Measurements from ENCODE around the gene SELENOW. TPM values are rescaled to one million over a fixed set of nuclear protein-coding genes. Genes with fewer than 3 reads are reported as not detected.

Gene SELENOW
- total and polyA plus RNA-seq, 2 of the 8 experiments (the other 6 are each of a cell fraction or from before 2014, with no cell fraction given), result 371 to 588 TPM

DNA sequence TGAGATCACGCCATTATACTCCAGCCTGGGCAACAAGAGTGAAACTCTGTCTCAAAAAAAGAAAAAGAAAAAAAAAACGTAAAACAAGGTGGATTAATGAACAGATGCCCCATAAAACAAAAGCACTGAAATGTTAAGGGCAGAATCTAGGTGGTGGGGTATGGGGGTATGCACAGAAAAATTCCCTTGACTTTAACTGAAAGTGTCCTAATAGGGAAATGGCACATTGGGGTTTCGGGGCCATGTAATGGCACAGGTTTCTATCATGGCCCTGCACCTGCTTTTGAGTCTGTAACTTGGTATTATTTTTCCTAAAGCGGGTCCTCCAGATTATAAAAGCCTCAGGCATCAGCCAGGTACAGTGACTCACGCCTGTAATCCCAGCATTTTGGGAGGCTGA, 16.9 kb upstream of the SELENOW start:
- POLR2A ChIA-PET (ENCODE audit: partially characterized antibody), result interaction anchor here (0.6 to 11.0 kb wide), 2 partner anchors 14 to 18 kb away, joined by 4 to 204 read pairs; partner anchors contain the start of gene NOP53

More for the DNA sequence above, 16.9 kb upstream of the SELENOW start:
- no peak overlapping the region for H2BK120ac ChIP-seq (replicated peaks; ENCODE audit: low read depth, low read length)
- no peak overlapping the region for H2AK5ac ChIP-seq (ENCODE audit: low read depth, low read length)
- peaks cover 0 to 6% (median 3%) of the 10 kb centered on the region in 4 experiments; a peak in 5 of 7 replicates for H3K4me1 ChIP-seq (replicated peaks in 1 of 4; ENCODE audit: control insufficient read depth in 3 of 4, insufficient read depth in 4 of 4, low read length in 3 of 4)
- H3K9me3 ChIP-seq (ENCODE audit: insufficient read depth in 2 of 2, low read depth in 1 of 2, low read length in 1 of 2), result no peaks in the 10 kb centered on the region
- H2BK12ac ChIP-seq (ENCODE audit: low read depth, low read length), result no peak overlapping the region
- FAIRE-seq (no peak), DNase-seq (ENCODE audit: low read depth in 1 of 2, low spot score in 2 of 2) (no peak)
- WGBS, 2 experiments (ENCODE audit: extremely low coverage in 1 of 2, insufficient coverage in 1 of 2, insufficient read length in 1 of 2, insufficient replicate concordance in 2 of 2, low coverage in 1 of 2, low lambda C conversion rate in 2 of 2, missing lambda C conversion rate in 1 of 2), result 63% methylated on average over 4 of the region's 5 CpGs; no CpG with 5 or more reads in 1 of the 2 experiments
- no peak overlapping the region for H2BK20ac ChIP-seq (ENCODE audit: low read length)
- H2BK15ac ChIP-seq (ENCODE audit: low read length), result no peak overlapping the region
- H2AFZ ChIP-seq (ENCODE audit: low read length), result no peak overlapping the region
- no peak overlapping the region for H4K5ac ChIP-seq (ENCODE audit: insufficient read length, low read depth, low read length)
- H3K14ac ChIP-seq (ENCODE audit: insufficient read length), result no peak overlapping the region
- H3K79me1 ChIP-seq (ENCODE audit: low read depth, low read length), result no peaks in the 10 kb centered on the region; the same call in 1 of the 2 replicates
- CTCF ChIA-PET (ENCODE audit: partially characterized antibody), result interaction anchor here (1.0 to 1.6 kb wide), 2 partner anchors 28 to 33 kb away, joined by 4 to 6 read pairs; no protein-coding TSS in a partner anchor
- peaks cover under 1 to 29% (median 20%) of the 10 kb centered on the region in 4 experiments; a peak in 6 of 8 replicates for H3K36me3 ChIP-seq (ENCODE audit: control insufficient read depth in 2 of 4, insufficient read depth in 4 of 4, low read length in 3 of 4)
- TF ChIP-seq BCL11A (IDR thresholded peaks at IDR 0.05; ENCODE audit: low read depth in 2 of 2, low read length in 2 of 2) (no peak), SP1 (IDR thresholded peaks at IDR 0.05; ENCODE audit: low read depth, low read length) (no peak), POU5F1 (IDR thresholded peaks at IDR 0.05; ENCODE audit: low read depth, low read length) (no peak), RXRA (IDR thresholded peaks at IDR 0.05; ENCODE audit: insufficient read depth, low read depth, low read length) (no peak), KDM5A (IDR thresholded peaks at IDR 0.05; ENCODE audit: low read length) (no peak), TEAD4 (IDR thresholded peaks at IDR 0.05; ENCODE audit: low read depth, low read length) (no peak), TBP (IDR thresholded peaks at IDR 0.05; ENCODE audit: low read depth, low read length) (no peak), GABPA (IDR thresholded peaks at IDR 0.05; ENCODE audit: borderline replicate concordance, insufficient read depth, low read length) (no peak), BRCA1 (IDR thresholded peaks at IDR 0.05; ENCODE audit: low read depth, low read length) (no peak), SUZ12 (IDR thresholded peaks at IDR 0.05; ENCODE audit: low read length) (no peak), CHD1 (IDR thresholded peaks at IDR 0.05; ENCODE audit: low read depth, low read length) (no peak), EGR1 (IDR thresholded peaks at IDR 0.05; ENCODE audit: borderline replicate concordance, low read depth, low read length) (no peak), ASH2L (IDR thresholded peaks at IDR 0.05; ENCODE audit: low read length) (no peak)
- no peak overlapping the region for H4K8ac ChIP-seq (ENCODE audit: extremely low read depth, insufficient read depth, low read length)
- no peak overlapping the region for H3K4me2 ChIP-seq (ENCODE audit: insufficient read depth in 1 of 2, low read depth in 2 of 2, low read length in 2 of 2)
- no peak overlapping the region for H3K4me3 ChIP-seq (ENCODE audit: extremely low read depth in 1 of 4, insufficient read depth in 2 of 4, low read depth in 3 of 4, low read length in 4 of 4)
- H3K79me2 ChIP-seq (ENCODE audit: control insufficient read depth in 1 of 2, insufficient read depth in 2 of 2, low read length in 2 of 2), result no peaks in the 10 kb centered on the region
- no peak overlapping the region for H3K18ac ChIP-seq (ENCODE audit: extremely low read depth, low read length)
- H3K27me3 ChIP-seq (replicated peaks in 1 of 4; ENCODE audit: control insufficient read depth in 3 of 4, extremely low read depth in 1 of 4, insufficient read depth in 3 of 4, low read length in 3 of 4), result no peaks in the 10 kb centered on the region
- no peaks in the 10 kb centered on the region for H3K23me2 ChIP-seq (ENCODE audit: low read depth, low read length)
- no peak overlapping the region for H2BK5ac ChIP-seq (ENCODE audit: low read depth, low read length)
- H3K4ac ChIP-seq (replicated peaks; ENCODE audit: insufficient read length, low read depth, low read length), result no peak overlapping the region
- no peak overlapping the region for H3K9ac ChIP-seq (replicated peaks in 1 of 4; ENCODE audit: extremely low read depth in 1 of 4, low read depth in 3 of 4, low read length in 3 of 4)
- peaks cover 2 to 4% of the 10 kb centered on the region in 2 experiments for H4K20me1 ChIP-seq (replicated peaks in 1 of 2; ENCODE audit: control insufficient read depth in 1 of 2, insufficient read depth in 2 of 2, low read length in 2 of 2)
- H3K23ac ChIP-seq (ENCODE audit: insufficient read length), result no peak overlapping the region
- no peak overlapping the region for H3K56ac ChIP-seq (replicated peaks; ENCODE audit: insufficient read length, low read depth, low read length)
- H4K91ac ChIP-seq (replicated peaks; ENCODE audit: insufficient read length, low read length), result no peak overlapping the region
- no peak overlapping the region for H3K27ac ChIP-seq (ENCODE audit: low read depth, low read length)

All from H1 (cell line).